Activated B cell treated with CpG ODN at 0.5 μM for 24 hours (primary cell): ENCODE results near the gene NUDT1. TPM values are rescaled to one million over a fixed set of nuclear protein-coding genes. Genes with fewer than 3 reads are reported as not detected.

Experiments used
- ATAC-seq: fragments of 200-7000 bp; cut with Tn5 transposase; one replicate; pipeline ENCODE4 v1.10.0; 2021; ENCODE audit warnings: low read depth, mild to moderate bottlenecking, moderate library complexity
- CTCF ChIA-PET: fragments of 350-600 bp; sonication (Branson Sonifier 250); formaldehyde crosslinking; loops from one replicate; lab custom pipeline; 2021; ENCODE audit warnings: antibody characterized with exemption; lab: Charles Lee
- POLR2A ChIA-PET: fragments of 350-600 bp; sonication (Branson Sonifier 250); formaldehyde crosslinking; loops from one replicate; lab custom pipeline; 2021; ENCODE audit warnings: antibody characterized with exemption; lab: Charles Lee
- DNase-seq: peaks from one replicate; pipeline ENCODE4 v3.0.0; 2022
- H3K27ac Mint-ChIP-seq: one replicate; pipeline ENCODE4 v1.8.0; 2020; ENCODE audit warnings: mixed read lengths
- H3K27me3 Mint-ChIP-seq: one replicate; pipeline ENCODE4 v1.8.0; 2021; ENCODE audit warnings: mixed read lengths
- H3K36me3 Mint-ChIP-seq: one replicate; pipeline ENCODE4 v1.8.0; 2021; ENCODE audit warnings: low read depth, mixed read lengths
- H3K4me1 Mint-ChIP-seq: one replicate; pipeline ENCODE4 v1.8.0; 2021; ENCODE audit warnings: mixed read lengths
- H3K4me3 Mint-ChIP-seq: one replicate; pipeline ENCODE4 v1.8.0; 2020; ENCODE audit warnings: mild to moderate bottlenecking, mixed read lengths
- H3K9me3 Mint-ChIP-seq: one replicate; pipeline ENCODE4 v1.8.0; 2020; ENCODE audit warnings: mixed read lengths
- CTCF ChIP-seq: fragments of 200-600 bp; IDR thresholded peaks from one replicate; pipeline ENCODE4 v1.8.0; 2022; ENCODE audit warnings: antibody characterized with exemption, mild to moderate bottlenecking
- intact Hi-C: fragments of 100-400 bp; cut with micrococcal nuclease; formaldehyde crosslinking; loops from one replicate; pipeline ENCODE4 v1.15.1; 2024
- total RNA-seq: library from RNA; stranded (reverse); gene quantifications from 2 replicates; pipeline ENCODE4 v1.2.3, GENCODE V29; 2022

Gene NUDT1
- total RNA-seq, 1 donor from 2014 or later: 38.0 TPM

- ATAC-seq: no peak
- Mint-ChIP-seq H3K4me3 (no peak overlapping the region), H3K27me3 (no peaks in the 10 kb centered on the region), H3K4me1 (peaks cover 65% of the 10 kb centered on the region), H3K36me3 (peaks cover 42% of the 10 kb centered on the region), H3K27ac (peak overlapping the region; percentile 56), H3K9me3 (no peaks in the 10 kb centered on the region)
- POLR2A ChIA-PET: interaction anchor here (1.8 kb wide), 1 partner anchor 22 kb away, joined by 9 read pairs; no protein-coding TSS in a partner anchor
- intact Hi-C loops: loop anchor here (10.0 kb wide), 3 partner anchors 286 to 806 kb away; partner anchors contain the start of genes CARD11 and TTYH3
- no peak for DNase-seq
- CTCF ChIA-PET: interaction anchor here (1.6 to 6.3 kb wide), 2 partner anchors 29 to 108 kb away, joined by 3 to 35 read pairs; no protein-coding TSS in a partner anchor
- no peak for TF ChIP-seq CTCF
Measured at GRCh38 chr7:2239242-2239641, 2.8 kb upstream of the NUDT1 start.

- peak; percentile 44 for ATAC-seq
Measured at GRCh38 chr7:2242541-2243429, 759 bp downstream of the NUDT1 start.

GRCh38 chr7:2243458-2243857, 1.4 kb downstream of the NUDT1 start:
- peaks cover 63% of the 10 kb centered on the region for H3K4me1 Mint-ChIP-seq
- no peaks in the 10 kb centered on the region for H3K27me3 Mint-ChIP-seq
- H3K36me3 Mint-ChIP-seq: peaks cover 19% of the 10 kb centered on the region
- no peak overlapping the region for H3K27ac Mint-ChIP-seq
- no peak for TF ChIP-seq CTCF
- DNase-seq (no peak), ATAC-seq (no peak)
- H3K4me3 Mint-ChIP-seq: no peak overlapping the region
- H3K9me3 Mint-ChIP-seq: no peaks in the 10 kb centered on the region
- CTCF ChIA-PET: no interaction called here
- intact Hi-C loops: no loop called here
- POLR2A ChIA-PET: interaction anchor here (1.4 to 3.1 kb wide), 2 partner anchors 13 to 17 kb away, joined by 5 to 24 read pairs; no protein-coding TSS in a partner anchor

More at GRCh38 chr7:2242541-2243429, 759 bp downstream of the NUDT1 start:
- TF ChIP-seq CTCF: no peak
- CTCF ChIA-PET: interaction anchor here (1.7 to 6.3 kb wide), 2 partner anchors 10 to 105 kb away, joined by 5 to 35 read pairs; partner anchors contain the start of gene MAD1L1
- H3K9me3 Mint-ChIP-seq: no peaks in the 10 kb centered on the region
- POLR2A ChIA-PET: interaction anchor here (0.5 to 3.1 kb wide), 10 partner anchors 8 to 710 kb away, joined by 3 to 24 read pairs (median 5); partner anchors contain the start of genes MAD1L1 and SNX8
- peaks cover 64% of the 10 kb centered on the region for H3K4me1 Mint-ChIP-seq
- H3K36me3 Mint-ChIP-seq: peaks cover 26% of the 10 kb centered on the region
- intact Hi-C loops: loop anchor here (1.0 kb wide), 2 partner anchors 10 to 19 kb away; partner anchors contain the start of gene MAD1L1
- no peaks in the 10 kb centered on the region for H3K27me3 Mint-ChIP-seq
- H3K4me3 Mint-ChIP-seq: peak overlapping the region; percentile 90
- H3K27ac Mint-ChIP-seq: peak overlapping the region; percentile 89
- peak; percentile 31 for DNase-seq

GRCh38 chr7:2244404-2244995, 2.5 kb downstream of the NUDT1 start:
- ChIA-PET POLR2A (interaction anchor here (0.6 to 1.0 kb wide), 3 partner anchors 9 to 103 kb away, joined by 3 to 7 read pairs (median 3); no protein-coding TSS in a partner anchor), CTCF (interaction anchor here (0.9 kb wide), 1 partner anchor 104 kb away, joined by 8 read pairs; no protein-coding TSS in a partner anchor)
- Mint-ChIP-seq H3K4me1 (peaks cover 70% of the 10 kb centered on the region), H3K27me3 (no peaks in the 10 kb centered on the region), H3K27ac (peak overlapping the region; percentile 41), H3K9me3 (no peaks in the 10 kb centered on the region), H3K36me3 (peaks cover 12% of the 10 kb centered on the region), H3K4me3 (peak overlapping the region; percentile 7)
- intact Hi-C loops: no loop called here
- DNase-seq: no peak
- no peak for TF ChIP-seq CTCF
- no peak for ATAC-seq
